ENCODE measurements around the gene SEC14L5.

SEC14L5 gene

GRCh38 chr16:5056352-5056751, 98.2 kb downstream of the SEC14L5 start:
- peak; percentile 74 for DNase-seq (ENCODE audit: extremely low spot score)
- ChIA-PET POLR2A (interaction anchor here (0.7 to 1.1 kb wide), 2 partner anchors 16 to 93 kb away, joined by 3 to 4 read pairs; no protein-coding TSS in a partner anchor), CTCF (interaction anchor here (1.5 kb wide), 1 partner anchor 28 kb away, joined by 3 read pairs; no protein-coding TSS in a partner anchor)
- TF ChIP-seq L3MBTL2 (conservative IDR thresholded peaks at IDR 0.05): no peak
- TF ChIP-seq FOXK2 (IDR thresholded peaks at IDR 0.05): no peak
- no peak for TF ChIP-seq BHLHE40 (IDR thresholded peaks at IDR 0.05; ENCODE audit: borderline replicate concordance)
- no peak for TF ChIP-seq NFRKB (IDR thresholded peaks at IDR 0.05)
- TF ChIP-seq PKNOX1 (IDR thresholded peaks at IDR 0.05): no peak
- no peak for TF ChIP-seq FOXM1 (IDR thresholded peaks at IDR 0.05; ENCODE audit: borderline replicate concordance)
- no peak for TF ChIP-seq FOXA1 (IDR thresholded peaks at IDR 0.05)
- TF ChIP-seq ELF4 (IDR thresholded peaks at IDR 0.05): no peak
- TF ChIP-seq CTBP1 (IDR thresholded peaks at IDR 0.05; ENCODE audit: borderline replicate concordance): no peak

GRCh38 chr16:5058476-5058875, 100.3 kb downstream of the SEC14L5 start:
- DNase-seq (ENCODE audit: extremely low spot score): peak; percentile 50
- no peak for TF ChIP-seq FOXK2 (IDR thresholded peaks at IDR 0.05)
- TF ChIP-seq ELF4 (IDR thresholded peaks at IDR 0.05): no peak
- TF ChIP-seq ARNT (IDR thresholded peaks at IDR 0.05): no peak
- TF ChIP-seq LEF1 (IDR thresholded peaks at IDR 0.05; ENCODE audit: borderline replicate concordance): no peak
- TF ChIP-seq L3MBTL2 (conservative IDR thresholded peaks at IDR 0.05): no peak
- TF ChIP-seq FOXM1 (IDR thresholded peaks at IDR 0.05; ENCODE audit: borderline replicate concordance): no peak
- no peak for TF ChIP-seq ZNF384 (IDR thresholded peaks at IDR 0.05)
- no peak for TF ChIP-seq SP1 (IDR thresholded peaks at IDR 0.05)
- no peak for TF ChIP-seq CTBP1 (IDR thresholded peaks at IDR 0.05; ENCODE audit: borderline replicate concordance)
- no peak for TF ChIP-seq SUZ12 (IDR thresholded peaks at IDR 0.05)
- no peak for TF ChIP-seq TARDBP (IDR thresholded peaks at IDR 0.05)
- no peak for TF ChIP-seq PKNOX1 (IDR thresholded peaks at IDR 0.05)
- ChIA-PET CTCF (no interaction called here), POLR2A (no interaction called here)

GRCh38 chr16:5059386-5060072, 101.4 kb downstream of the SEC14L5 start:
- no peak for DNase-seq (ENCODE audit: extremely low spot score)
- ChIA-PET POLR2A (interaction anchor here (1.3 kb wide), 1 partner anchor 11 kb away, joined by 3 read pairs; no protein-coding TSS in a partner anchor), CTCF (no interaction called here)
- TF ChIP-seq ARNT (IDR thresholded peaks at IDR 0.05) (no peak), ZNF384 (IDR thresholded peaks at IDR 0.05) (no peak), FOXK2 (IDR thresholded peaks at IDR 0.05) (no peak), FOXA1 (IDR thresholded peaks at IDR 0.05) (no peak), BHLHE40 (IDR thresholded peaks at IDR 0.05; ENCODE audit: borderline replicate concordance) (no peak), HDGF (IDR thresholded peaks at IDR 0.05; ENCODE audit: borderline replicate concordance) (no peak), PKNOX1 (IDR thresholded peaks at IDR 0.05) (no peak), NFRKB (IDR thresholded peaks at IDR 0.05) (no peak), ELF4 (IDR thresholded peaks at IDR 0.05) (no peak), SUZ12 (IDR thresholded peaks at IDR 0.05) (no peak), LEF1 (IDR thresholded peaks at IDR 0.05; ENCODE audit: borderline replicate concordance) (no peak), CTBP1 (IDR thresholded peaks at IDR 0.05; ENCODE audit: borderline replicate concordance) (no peak), FOXM1 (IDR thresholded peaks at IDR 0.05; ENCODE audit: borderline replicate concordance) (no peak), L3MBTL2 (conservative IDR thresholded peaks at IDR 0.05) (no peak), SP1 (IDR thresholded peaks at IDR 0.05) (no peak), TARDBP (IDR thresholded peaks at IDR 0.05) (no peak)

- no peak for TF ChIP-seq NFRKB (IDR thresholded peaks at IDR 0.05)
- no peak for TF ChIP-seq HDGF (IDR thresholded peaks at IDR 0.05; ENCODE audit: borderline replicate concordance)
- TF ChIP-seq FOXM1 (IDR thresholded peaks at IDR 0.05; ENCODE audit: borderline replicate concordance): no peak
- no peak for TF ChIP-seq BHLHE40 (IDR thresholded peaks at IDR 0.05; ENCODE audit: borderline replicate concordance)
- DNase-seq (ENCODE audit: extremely low spot score): no peak
- POLR2A ChIA-PET: interaction anchor here (1.3 kb wide), 1 partner anchor 10 kb away, joined by 3 read pairs; no protein-coding TSS in a partner anchor
- CTCF ChIA-PET: no interaction called here
These were observed 102.0 kb downstream of the SEC14L5 start for GRCh38 chr16:5060073-5060641.

- TF ChIP-seq NFRKB (IDR thresholded peaks at IDR 0.05) (no peak), L3MBTL2 (conservative IDR thresholded peaks at IDR 0.05) (no peak), HDGF (IDR thresholded peaks at IDR 0.05; ENCODE audit: borderline replicate concordance) (no peak), TARDBP (IDR thresholded peaks at IDR 0.05) (no peak), SP1 (IDR thresholded peaks at IDR 0.05) (no peak), PKNOX1 (IDR thresholded peaks at IDR 0.05) (no peak), BHLHE40 (IDR thresholded peaks at IDR 0.05; ENCODE audit: borderline replicate concordance) (no peak)
- ChIA-PET CTCF (no interaction called here), POLR2A (no interaction called here)
- no peak for DNase-seq (ENCODE audit: extremely low spot score)
These were observed 103.9 kb downstream of the SEC14L5 start for GRCh38 chr16:5062051-5062450.
